ENCODE measurements around the gene RIMBP2. TPM values are rescaled to one million over a fixed set of nuclear protein-coding genes. Genes with fewer than 3 reads are reported as not detected.

Gene RIMBP2
- polyA plus RNA-seq, 1 donor (not counting 4 experiments of a cell fraction or from before 2014, with no cell fraction given): 0.16 TPM

DNA sequence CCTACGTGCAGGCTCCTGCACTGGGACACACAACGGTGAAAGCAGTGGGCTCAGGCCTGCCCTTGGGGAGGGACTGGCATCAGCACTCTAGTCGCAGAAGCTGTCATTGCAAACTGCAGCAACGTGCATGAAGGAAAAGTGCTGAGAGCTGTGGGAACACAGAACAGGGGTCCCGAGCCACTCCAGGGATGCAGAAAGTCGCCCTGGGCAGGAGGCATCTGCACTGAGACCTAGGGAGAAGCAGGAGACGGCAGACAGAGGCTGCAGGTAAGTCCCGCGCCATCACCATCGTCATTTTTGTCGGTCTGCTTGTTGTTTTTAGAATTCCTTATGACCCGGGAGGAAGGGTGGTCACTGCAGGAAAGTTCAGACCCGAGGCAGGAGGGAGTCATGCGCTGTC lies 21.6 kb upstream of the RIMBP2 start:
- Histone ChIP-seq H3K27me3 (ENCODE audit: control insufficient read depth, extremely low read depth, insufficient read depth, low read length) (no peaks in the 10 kb centered on the region), H3K9ac (ENCODE audit: control insufficient read depth, extremely low read depth, insufficient read depth, low read length) (no peak overlapping the region), H4K20me1 (ENCODE audit: control insufficient read depth, extremely low read depth, insufficient read depth, low read length) (no peaks in the 10 kb centered on the region), H3K4me3 (ENCODE audit: control insufficient read depth in 2 of 3, extremely low read depth in 1 of 3, insufficient read depth in 2 of 3, low read depth in 1 of 3, low read length in 3 of 3) (no peak overlapping the region), H3K4me1 (ENCODE audit: control insufficient read depth, extremely low read depth, insufficient read depth, low read length) (no peaks in the 10 kb centered on the region), H3K9me3 (ENCODE audit: control insufficient read depth, low read depth, low read length) (peaks cover under 1% of the 10 kb centered on the region), H3K27ac (ENCODE audit: control insufficient read depth, insufficient read depth, low read length) (no peak overlapping the region), H3K9me1 (ENCODE audit: control insufficient read depth, extremely low read depth, insufficient read depth, low read length) (no peaks in the 10 kb centered on the region), H3K36me3 (ENCODE audit: control insufficient read depth in 2 of 2, extremely low read depth in 1 of 2, insufficient read depth in 2 of 2, low read length in 2 of 2) (no peaks in the 10 kb centered on the region), H2AFZ (ENCODE audit: control insufficient read depth, low read length) (no peak overlapping the region), H3K79me2 (ENCODE audit: control insufficient read depth, insufficient read depth, low read length) (no peaks in the 10 kb centered on the region), H3K4me2 (ENCODE audit: control insufficient read depth, extremely low read depth, insufficient read depth, low read depth, low read length) (no peak overlapping the region)
- DNase-seq (ENCODE audit: low read depth, low spot score): no peak
- no peak for TF ChIP-seq EZH2 (IDR thresholded peaks at IDR 0.05; ENCODE audit: low read length)
- no peak for TF ChIP-seq CTCF (optimal IDR thresholded peaks at IDR 0.05 in 1 of 3, IDR thresholded peaks at IDR 0.05 in 1 of 3, conservative IDR thresholded peaks at IDR 0.05 in 1 of 3; ENCODE audit: extremely low read depth in 1 of 3, insufficient read depth in 2 of 3, low read length in 3 of 3)
- dilution Hi-C loops (cut with MboI; ENCODE audit: extremely low pct_ligation_motif_present, low sequenced_read_pairs): loop anchor here (25.0 kb wide), 1 partner anchor 350 kb away; no protein-coding TSS in a partner anchor
- no peak for FAIRE-seq

- no peaks in the 10 kb centered on the region for H3K4me1 ChIP-seq (ENCODE audit: control insufficient read depth, extremely low read depth, insufficient read depth, low read length)
- no peaks in the 10 kb centered on the region for H3K79me2 ChIP-seq (ENCODE audit: control insufficient read depth, insufficient read depth, low read length)
- dilution Hi-C loops (cut with MboI; ENCODE audit: extremely low pct_ligation_motif_present, low sequenced_read_pairs): loop anchor here (25.0 kb wide), 1 partner anchor 342 kb away; no protein-coding TSS in a partner anchor
- no peak for TF ChIP-seq EZH2 (IDR thresholded peaks at IDR 0.05; ENCODE audit: low read length)
- no peak for TF ChIP-seq CTCF (optimal IDR thresholded peaks at IDR 0.05 in 1 of 3, IDR thresholded peaks at IDR 0.05 in 1 of 3, conservative IDR thresholded peaks at IDR 0.05 in 1 of 3; ENCODE audit: extremely low read depth in 1 of 3, insufficient read depth in 2 of 3, low read length in 3 of 3)
- DNase-seq (ENCODE audit: low read depth, low spot score): no peak
- H3K27me3 ChIP-seq (ENCODE audit: control insufficient read depth, extremely low read depth, insufficient read depth, low read length): no peaks in the 10 kb centered on the region
- H3K27ac ChIP-seq (ENCODE audit: control insufficient read depth, insufficient read depth, low read length): no peak overlapping the region
- H2AFZ ChIP-seq (ENCODE audit: control insufficient read depth, low read length): no peak overlapping the region
- H3K4me2 ChIP-seq (ENCODE audit: control insufficient read depth, extremely low read depth, insufficient read depth, low read depth, low read length): no peak overlapping the region
- H4K20me1 ChIP-seq (ENCODE audit: control insufficient read depth, extremely low read depth, insufficient read depth, low read length): no peaks in the 10 kb centered on the region
- H3K4me3 ChIP-seq (ENCODE audit: control insufficient read depth in 2 of 3, extremely low read depth in 1 of 3, insufficient read depth in 2 of 3, low read depth in 1 of 3, low read length in 3 of 3): no peak overlapping the region
- H3K9me1 ChIP-seq (ENCODE audit: control insufficient read depth, extremely low read depth, insufficient read depth, low read length): no peaks in the 10 kb centered on the region
- peaks cover 13% of the 10 kb centered on the region for H3K9me3 ChIP-seq (ENCODE audit: control insufficient read depth, low read depth, low read length)
- no peak for FAIRE-seq
- H3K36me3 ChIP-seq (ENCODE audit: control insufficient read depth in 2 of 2, extremely low read depth in 1 of 2, insufficient read depth in 2 of 2, low read length in 2 of 2): no peaks in the 10 kb centered on the region
- H3K9ac ChIP-seq (ENCODE audit: control insufficient read depth, extremely low read depth, insufficient read depth, low read length): no peak overlapping the region
Measured at GRCh38 chr12:130729344-130729743, 13.2 kb upstream of the RIMBP2 start.
